ENCODE results near the gene MN1.

MN1 gene

DNA sequence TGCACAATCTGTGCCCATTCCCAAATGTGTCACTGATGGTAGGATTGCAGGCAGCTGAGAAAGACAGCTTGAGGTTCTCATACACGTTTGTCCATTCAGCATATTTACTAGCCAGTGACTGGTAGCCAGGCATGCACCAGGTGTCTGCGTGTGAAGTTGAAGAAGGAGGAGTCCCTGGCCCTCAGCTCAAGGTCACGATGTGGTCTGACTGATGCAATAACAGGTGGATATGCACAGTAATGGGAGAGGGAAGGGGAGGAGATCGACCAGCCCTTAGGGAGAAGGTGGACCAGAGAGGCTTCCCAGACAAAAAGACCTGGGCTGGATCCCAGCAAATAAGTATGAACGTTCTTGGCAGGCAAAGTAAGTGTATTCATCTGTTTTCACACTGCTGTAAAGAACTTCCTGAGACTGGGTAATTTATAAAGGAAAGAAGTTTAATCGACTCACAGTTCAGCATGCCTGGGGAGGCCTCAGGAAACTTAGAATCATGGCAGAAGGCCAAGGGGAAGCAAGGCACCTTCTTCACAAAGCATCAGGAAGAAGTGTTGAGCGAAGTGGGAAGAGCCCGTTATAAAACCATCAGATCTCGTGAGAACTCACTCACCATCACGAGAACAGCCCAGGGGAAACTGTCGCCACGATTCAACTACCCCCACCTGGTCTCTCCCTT lies 96.0 kb downstream of the MN1 start:
- H3K4me3 ChIP-seq (ENCODE audit: low read length): no peak overlapping the region
- DNase-seq (ENCODE audit: low read depth): no peak
- TF ChIP-seq, protein P1, sequence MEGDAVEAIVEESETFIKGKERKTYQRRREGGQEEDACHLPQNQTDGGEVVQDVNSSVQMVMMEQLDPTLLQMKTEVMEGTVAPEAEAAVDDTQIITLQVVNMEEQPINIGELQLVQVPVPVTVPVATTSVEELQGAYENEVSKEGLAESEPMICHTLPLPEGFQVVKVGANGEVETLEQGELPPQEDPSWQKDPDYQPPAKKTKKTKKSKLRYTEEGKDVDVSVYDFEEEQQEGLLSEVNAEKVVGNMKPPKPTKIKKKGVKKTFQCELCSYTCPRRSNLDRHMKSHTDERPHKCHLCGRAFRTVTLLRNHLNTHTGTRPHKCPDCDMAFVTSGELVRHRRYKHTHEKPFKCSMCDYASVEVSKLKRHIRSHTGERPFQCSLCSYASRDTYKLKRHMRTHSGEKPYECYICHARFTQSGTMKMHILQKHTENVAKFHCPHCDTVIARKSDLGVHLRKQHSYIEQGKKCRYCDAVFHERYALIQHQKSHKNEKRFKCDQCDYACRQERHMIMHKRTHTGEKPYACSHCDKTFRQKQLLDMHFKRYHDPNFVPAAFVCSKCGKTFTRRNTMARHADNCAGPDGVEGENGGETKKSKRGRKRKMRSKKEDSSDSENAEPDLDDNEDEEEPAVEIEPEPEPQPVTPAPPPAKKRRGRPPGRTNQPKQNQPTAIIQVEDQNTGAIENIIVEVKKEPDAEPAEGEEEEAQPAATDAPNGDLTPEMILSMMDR (IDR thresholded peaks at IDR 0.05; ENCODE audit: insufficient read depth, low read depth, low read length, missing control alignments): no peak

DNA sequence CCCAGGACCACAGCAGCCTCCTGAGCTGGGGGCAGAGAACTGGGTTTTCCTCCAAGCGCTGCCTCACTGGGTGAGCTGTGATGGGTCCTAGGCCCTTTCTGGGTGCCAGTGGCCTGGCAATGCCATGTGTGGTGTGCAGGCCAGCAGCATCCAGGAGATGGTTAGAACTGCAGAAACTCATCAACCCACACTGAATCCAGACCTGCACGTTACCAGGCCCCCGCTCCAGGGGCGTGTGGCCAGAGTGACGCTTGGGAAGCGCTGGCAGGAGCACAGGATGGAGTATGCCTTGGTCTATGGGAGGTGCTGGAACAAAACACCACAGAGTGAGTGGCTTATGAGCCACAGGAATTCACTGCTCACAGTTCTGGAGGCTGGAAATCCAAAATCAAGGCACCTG lies 97.0 kb downstream of the MN1 start:
- DNase-seq (ENCODE audit: low read depth): no peak
- no peak overlapping the region for H3K4me3 ChIP-seq (ENCODE audit: low read length)
- TF ChIP-seq, protein P1 (IDR thresholded peaks at IDR 0.05; ENCODE audit: insufficient read depth, low read depth, low read length, missing control alignments): no peak

DNA sequence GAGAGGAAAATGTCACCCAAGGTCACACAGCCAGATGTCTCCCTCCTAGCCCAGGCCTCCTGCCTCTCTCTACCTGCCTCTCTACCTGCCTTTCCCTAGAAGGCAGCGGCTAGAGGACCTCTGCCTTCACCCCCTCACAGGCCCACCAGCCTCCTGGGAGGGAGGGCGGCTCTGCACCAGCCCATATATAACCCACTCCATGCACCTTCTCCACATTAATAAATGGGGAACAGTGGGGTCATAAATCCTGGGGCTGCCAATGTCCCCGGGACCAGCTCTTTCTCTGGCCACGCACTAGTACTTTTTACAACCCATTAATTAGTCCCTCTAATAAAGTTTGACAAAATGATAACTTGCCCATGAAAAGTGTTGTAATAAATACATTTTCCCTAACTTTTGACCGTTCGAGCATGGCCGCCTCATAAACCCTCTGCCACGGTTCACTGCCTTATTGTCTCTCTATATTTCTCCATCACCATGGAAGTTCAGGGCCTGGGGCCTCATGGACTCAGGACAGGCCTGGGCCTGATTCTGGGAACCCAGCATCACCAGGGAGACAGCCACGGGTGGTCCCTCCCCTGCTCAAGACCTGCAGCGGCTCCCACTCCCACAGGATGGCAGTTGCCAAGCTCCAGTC lies 102.1 kb downstream of the MN1 start:
- no peak for DNase-seq (ENCODE audit: low read depth)
- no peak overlapping the region for H3K4me3 ChIP-seq (ENCODE audit: low read length)
- TF ChIP-seq, protein P1 (IDR thresholded peaks at IDR 0.05; ENCODE audit: insufficient read depth, low read depth, low read length, missing control alignments): no peak

DNA sequence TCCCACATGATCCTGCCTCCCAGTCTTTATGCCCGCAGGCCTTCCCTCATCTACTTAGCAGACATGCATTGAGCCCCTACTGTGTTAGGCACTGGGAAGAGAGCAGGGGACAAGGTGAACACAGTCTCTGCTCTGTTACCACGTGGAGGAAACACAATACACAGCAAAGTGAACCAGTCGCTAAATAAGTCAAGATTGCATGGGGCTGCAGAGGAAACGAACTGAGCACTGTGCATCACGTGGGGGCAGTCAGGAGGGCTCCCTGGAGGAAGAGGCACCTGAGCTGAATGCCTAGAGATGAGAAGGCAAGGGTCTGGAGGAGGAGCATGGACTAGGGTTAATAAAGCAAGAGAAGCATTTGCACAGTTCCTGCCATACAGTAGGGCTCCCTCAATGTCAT lies 102.7 kb downstream of the MN1 start:
- H3K4me3 ChIP-seq (ENCODE audit: low read length): no peak overlapping the region
- DNase-seq (ENCODE audit: low read depth): no peak
- TF ChIP-seq, protein P1 (IDR thresholded peaks at IDR 0.05; ENCODE audit: insufficient read depth, low read depth, low read length, missing control alignments): no peak

Measured in epithelial cell of esophagus (primary cell).